Measurements from ENCODE around the gene ADCYAP1R1. TPM values are rescaled to one million over a fixed set of nuclear protein-coding genes. Genes with fewer than 3 reads are reported as not detected.

ADCYAP1R1 gene
- total RNA-seq, 5 donors from 2014 or later (not counting 1 experiment from before 2014, with no cell fraction given), result not detected

DNA sequence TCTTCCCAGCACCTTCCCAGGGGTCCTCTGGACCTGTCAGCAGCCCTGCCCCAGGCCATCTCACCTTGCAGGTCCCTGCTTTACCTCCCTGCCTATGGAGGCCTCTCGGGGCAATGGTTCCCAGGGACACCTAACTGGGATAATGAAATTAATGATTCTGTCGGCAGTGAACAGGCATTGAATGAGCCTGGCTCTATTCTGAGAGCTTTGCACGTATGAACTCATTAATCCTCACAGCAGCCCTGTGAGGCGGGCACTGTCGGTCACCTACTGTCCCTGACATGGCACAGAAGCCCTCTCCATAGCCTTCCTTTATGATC, 22.9 kb downstream of the ADCYAP1R1 start:
- peaks cover 0 to 36% of the 10 kb centered on the region in 2 experiments for H3K27me3 ChIP-seq (replicated peaks in 1 of 2; ENCODE audit: control insufficient read depth in 2 of 2, extremely low read depth in 1 of 2, insufficient read depth in 2 of 2, low read length in 1 of 2)
- H3K27ac Mint-ChIP-seq, result no peak overlapping the region
- CTCF ChIA-PET, result no interaction called here
- H3K27ac ChIP-seq (ENCODE audit: low read length), result no peak overlapping the region
- ATAC-seq (replicated peaks in 1 of 4) (no peak), DNase-seq (no peak)
- H3K4me1 ChIP-seq (ENCODE audit: control insufficient read depth in 1 of 2, extremely low read depth in 1 of 2, insufficient read depth in 2 of 2, low read length in 2 of 2), result no peaks in the 10 kb centered on the region
- no peaks in the 10 kb centered on the region for H3K9me3 ChIP-seq
- no peaks in the 10 kb centered on the region for H3K36me3 Mint-ChIP-seq
- no peaks in the 10 kb centered on the region for H3K4me1 Mint-ChIP-seq
- H3K36me3 ChIP-seq (ENCODE audit: control insufficient read depth in 2 of 2, extremely low read depth in 1 of 2, insufficient read depth in 1 of 2, low read length in 1 of 2), result no peaks in the 10 kb centered on the region
- H3K27me3 Mint-ChIP-seq, result peaks cover 0 to 5% of the 10 kb centered on the region in 2 donors
- H3K4me3 ChIP-seq (ENCODE audit: control insufficient read depth in 1 of 2, extremely low read depth in 1 of 2, low read length in 1 of 2), result no peak overlapping the region
- no peaks in the 10 kb centered on the region for H3K9me3 Mint-ChIP-seq
- 88% methylated on average over 4 of the region's 5 CpGs for WGBS (ENCODE audit: insufficient coverage)
- POLR2A ChIA-PET, result no interaction called here
- no peak overlapping the region for H3K4me3 Mint-ChIP-seq

DNA sequence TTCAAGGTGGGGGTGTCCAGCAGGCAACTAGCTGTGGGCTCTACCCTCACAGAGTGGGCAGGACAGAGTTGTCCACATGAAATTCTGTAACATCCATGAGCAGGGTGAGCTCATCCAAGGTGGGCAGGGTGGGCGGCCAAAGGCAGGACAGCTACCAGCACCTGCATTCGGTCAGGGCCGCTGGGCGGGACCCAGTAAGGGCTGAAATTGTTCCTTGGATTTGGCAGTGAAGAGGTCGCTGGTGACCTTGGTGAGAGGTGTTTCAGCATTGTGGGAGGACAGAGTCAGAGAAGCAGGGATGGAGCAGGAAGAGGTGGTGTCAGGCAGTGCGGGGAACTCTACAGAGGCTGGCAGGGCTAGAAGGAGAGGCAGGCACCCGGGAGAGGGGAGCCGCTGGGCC, 23.9 kb downstream of the ADCYAP1R1 start:
- Mint-ChIP-seq H3K4me1 (no peaks in the 10 kb centered on the region), H3K4me3 (no peak overlapping the region), H3K36me3 (no peaks in the 10 kb centered on the region), H3K27me3 (peaks cover 5 to 9% of the 10 kb centered on the region in 2 donors), H3K27ac (no peak overlapping the region), H3K9me3 (no peaks in the 10 kb centered on the region)
- ATAC-seq (replicated peaks in 1 of 4) (no peak), DNase-seq (no peak)
- H3K27ac ChIP-seq (ENCODE audit: low read length), result no peak overlapping the region
- H3K9me3 ChIP-seq, result no peaks in the 10 kb centered on the region
- H3K4me1 ChIP-seq (ENCODE audit: control insufficient read depth in 1 of 2, extremely low read depth in 1 of 2, insufficient read depth in 2 of 2, low read length in 2 of 2), result no peaks in the 10 kb centered on the region
- H3K4me3 ChIP-seq (ENCODE audit: control insufficient read depth in 1 of 2, extremely low read depth in 1 of 2, low read length in 1 of 2), result no peak overlapping the region
- POLR2A ChIA-PET, result no interaction called here
- WGBS (ENCODE audit: insufficient coverage), result 88% methylated on average over 7 of the region's 8 CpGs
- no peaks in the 10 kb centered on the region for H3K36me3 ChIP-seq (ENCODE audit: control insufficient read depth in 2 of 2, extremely low read depth in 1 of 2, insufficient read depth in 1 of 2, low read length in 1 of 2)
- peaks cover 0 to 42% of the 10 kb centered on the region in 2 experiments for H3K27me3 ChIP-seq (replicated peaks in 1 of 2; ENCODE audit: control insufficient read depth in 2 of 2, extremely low read depth in 1 of 2, insufficient read depth in 2 of 2, low read length in 1 of 2)
- CTCF ChIA-PET, result no interaction called here

DNA sequence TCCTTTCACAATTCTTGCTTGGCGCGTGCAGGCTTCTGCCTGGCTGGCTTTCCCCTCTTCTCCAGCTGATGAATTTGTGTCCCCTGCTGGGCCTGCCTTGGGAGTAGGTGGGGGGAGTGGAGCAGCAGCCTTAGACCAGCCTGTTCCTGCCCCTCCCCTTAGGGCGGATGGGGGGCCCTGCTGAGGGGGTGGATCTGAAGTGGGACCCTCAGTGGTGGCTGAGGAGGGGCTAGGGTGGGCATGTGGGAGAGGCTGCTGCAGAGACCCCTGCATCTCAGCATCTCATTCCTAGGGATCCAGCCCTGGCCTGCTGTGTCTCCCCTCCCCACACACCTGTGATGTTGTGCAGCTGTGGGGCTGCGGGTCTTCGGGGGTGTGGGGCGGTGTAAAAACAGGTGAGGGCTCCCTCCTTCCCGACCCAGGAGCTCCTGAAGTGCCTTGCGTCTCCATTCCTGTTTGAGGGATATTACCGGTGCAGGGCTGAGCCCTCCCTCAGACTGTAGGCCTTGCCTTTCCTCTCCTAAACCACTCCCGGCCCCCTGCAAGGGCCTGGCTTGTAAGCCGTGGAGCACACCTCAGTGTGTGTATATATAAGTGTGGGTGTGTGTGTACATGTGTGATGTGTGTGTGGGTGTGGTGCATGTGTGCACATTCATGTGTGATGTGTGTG, 24.7 kb downstream of the ADCYAP1R1 start:
- Mint-ChIP-seq H3K27ac (no peak overlapping the region), H3K36me3 (no peaks in the 10 kb centered on the region), H3K27me3 (peaks cover 11 to 15% of the 10 kb centered on the region in 2 donors), H3K4me1 (peaks cover 0 to 5% (median 0%) of the 10 kb centered on the region in 3 donors), H3K4me3 (no peak overlapping the region), H3K9me3 (no peaks in the 10 kb centered on the region)
- POLR2A ChIA-PET, result no interaction called here
- no peaks in the 10 kb centered on the region for H3K36me3 ChIP-seq (ENCODE audit: control insufficient read depth in 2 of 2, extremely low read depth in 1 of 2, insufficient read depth in 1 of 2, low read length in 1 of 2)
- CTCF ChIA-PET, result no interaction called here
- peaks cover 0 to 46% of the 10 kb centered on the region in 2 experiments for H3K27me3 ChIP-seq (replicated peaks in 1 of 2; ENCODE audit: control insufficient read depth in 2 of 2, extremely low read depth in 1 of 2, insufficient read depth in 2 of 2, low read length in 1 of 2)
- ATAC-seq (replicated peaks in 1 of 4) (no peak), DNase-seq (no peak)
- H3K27ac ChIP-seq (ENCODE audit: low read length), result no peak overlapping the region
- 71% methylated on average over 1 of the region's 11 CpGs for WGBS (ENCODE audit: insufficient coverage)
- no peak overlapping the region for H3K4me3 ChIP-seq (ENCODE audit: control insufficient read depth in 1 of 2, extremely low read depth in 1 of 2, low read length in 1 of 2)
- H3K9me3 ChIP-seq, result no peaks in the 10 kb centered on the region
- H3K4me1 ChIP-seq (ENCODE audit: control insufficient read depth in 1 of 2, extremely low read depth in 1 of 2, insufficient read depth in 2 of 2, low read length in 2 of 2), result no peaks in the 10 kb centered on the region

DNA sequence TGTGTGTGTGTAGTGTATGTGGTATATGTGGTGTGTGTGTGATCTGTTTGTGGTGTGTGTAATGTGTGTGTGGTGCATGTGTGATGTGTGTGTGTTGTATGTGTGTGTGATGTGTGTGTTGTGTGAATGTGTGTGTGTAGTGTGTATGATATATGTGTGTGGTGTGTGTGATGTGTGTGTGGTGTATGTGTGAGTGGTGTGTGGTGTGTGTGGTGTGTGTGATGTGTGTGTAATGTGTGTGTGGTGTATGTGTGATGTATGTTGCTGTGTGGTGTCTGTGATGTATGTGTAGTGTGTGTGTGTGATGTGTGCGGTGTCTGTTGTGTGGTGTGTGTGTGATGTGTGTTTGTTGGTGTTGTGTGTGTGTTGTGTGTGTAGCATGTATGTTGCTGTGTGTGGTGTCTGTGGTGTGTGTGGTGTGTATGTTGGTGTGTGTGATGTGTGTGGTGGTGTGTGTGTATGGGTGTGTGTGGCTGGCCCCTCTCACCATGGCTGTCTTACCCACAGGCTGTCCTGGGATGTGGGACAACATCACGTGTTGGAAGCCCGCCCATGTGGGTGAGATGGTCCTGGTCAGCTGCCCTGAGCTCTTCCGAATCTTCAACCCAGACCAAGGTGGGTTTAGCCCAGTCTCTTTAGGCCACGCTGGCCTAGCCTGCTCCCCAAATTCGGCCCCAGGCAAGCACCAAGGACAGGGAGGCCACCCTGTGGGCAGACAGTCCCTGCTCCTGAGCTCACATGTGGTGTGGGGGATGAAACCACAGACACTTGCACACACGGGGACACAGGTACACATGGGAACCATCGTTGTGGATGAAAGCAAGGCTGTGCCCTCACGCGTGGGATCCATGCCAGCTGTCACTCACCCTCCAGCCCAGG, 25.6 kb downstream of the ADCYAP1R1 start:
- no peaks in the 10 kb centered on the region for H3K36me3 ChIP-seq (ENCODE audit: control insufficient read depth in 2 of 2, extremely low read depth in 1 of 2, insufficient read depth in 1 of 2, low read length in 1 of 2)
- Mint-ChIP-seq H3K9me3 (no peaks in the 10 kb centered on the region), H3K27me3 (peaks cover 13 to 15% of the 10 kb centered on the region in 2 donors), H3K4me3 (no peak overlapping the region), H3K36me3 (no peaks in the 10 kb centered on the region), H3K4me1 (peaks cover 0 to 13% (median 0%) of the 10 kb centered on the region in 3 donors), H3K27ac (no peak overlapping the region)
- no peaks in the 10 kb centered on the region for H3K9me3 ChIP-seq
- no peak for ATAC-seq (replicated peaks in 1 of 4)
- WGBS (ENCODE audit: insufficient coverage), result 70% methylated on average over 6 of the region's 10 CpGs
- no peak overlapping the region for H3K4me3 ChIP-seq (ENCODE audit: control insufficient read depth in 1 of 2, extremely low read depth in 1 of 2, low read length in 1 of 2)
- no peaks in the 10 kb centered on the region for H3K4me1 ChIP-seq (ENCODE audit: control insufficient read depth in 1 of 2, extremely low read depth in 1 of 2, insufficient read depth in 2 of 2, low read length in 2 of 2)
- H3K27ac ChIP-seq (ENCODE audit: low read length), result no peak overlapping the region
- ChIA-PET POLR2A (no interaction called here), CTCF (no interaction called here)
- no peak for DNase-seq
- H3K27me3 ChIP-seq (replicated peaks in 1 of 2; ENCODE audit: control insufficient read depth in 2 of 2, extremely low read depth in 1 of 2, insufficient read depth in 2 of 2, low read length in 1 of 2), result peaks cover 0 to 46% of the 10 kb centered on the region in 2 experiments

DNA sequence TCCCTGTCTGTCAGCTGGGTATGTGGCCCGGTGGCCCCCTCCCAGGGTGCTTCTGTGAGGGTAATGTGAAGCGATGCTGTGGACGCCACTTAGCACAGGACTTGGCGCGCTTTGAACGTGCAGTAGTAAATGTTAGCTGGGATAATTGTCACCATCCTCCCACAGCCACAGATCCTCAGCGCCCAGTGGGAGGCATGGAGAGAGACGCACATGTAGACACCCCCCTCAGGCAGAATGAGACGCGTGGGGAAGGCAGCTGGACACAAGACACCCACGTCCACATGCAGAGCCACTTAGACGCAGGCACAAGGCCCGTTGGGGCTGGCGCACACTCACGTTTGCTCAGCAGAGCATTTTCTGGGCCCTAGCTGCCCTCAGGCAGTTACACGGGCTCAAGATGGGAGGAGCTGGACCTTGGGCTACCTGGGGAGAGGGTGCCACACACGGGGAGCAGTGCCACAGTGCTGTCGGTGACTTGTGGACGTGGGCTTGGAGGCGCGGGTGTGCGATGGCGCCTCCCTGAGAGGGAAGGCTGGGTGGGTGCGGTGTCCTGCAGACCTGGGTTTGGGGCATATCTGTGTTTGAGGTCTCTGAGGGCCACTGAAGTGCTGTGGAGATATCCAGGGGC, 26.4 kb downstream of the ADCYAP1R1 start:
- Histone ChIP-seq H3K27me3 (replicated peaks in 1 of 2; ENCODE audit: control insufficient read depth in 2 of 2, extremely low read depth in 1 of 2, insufficient read depth in 2 of 2, low read length in 1 of 2) (peaks cover 0 to 48% of the 10 kb centered on the region in 2 experiments), H3K4me1 (ENCODE audit: control insufficient read depth in 1 of 2, extremely low read depth in 1 of 2, insufficient read depth in 2 of 2, low read length in 2 of 2) (no peaks in the 10 kb centered on the region), H3K27ac (ENCODE audit: low read length) (no peak overlapping the region), H3K36me3 (ENCODE audit: control insufficient read depth in 2 of 2, extremely low read depth in 1 of 2, insufficient read depth in 1 of 2, low read length in 1 of 2) (no peaks in the 10 kb centered on the region), H3K9me3 (no peaks in the 10 kb centered on the region), H3K4me3 (ENCODE audit: control insufficient read depth in 1 of 2, extremely low read depth in 1 of 2, low read length in 1 of 2) (no peak overlapping the region)
- ChIA-PET POLR2A (no interaction called here), CTCF (no interaction called here)
- Mint-ChIP-seq H3K27ac (no peak overlapping the region), H3K4me3 (no peak overlapping the region), H3K36me3 (no peaks in the 10 kb centered on the region), H3K9me3 (no peaks in the 10 kb centered on the region), H3K4me1 (peaks cover 0 to 13% (median 0%) of the 10 kb centered on the region in 3 donors), H3K27me3 (peaks cover 16 to 18% of the 10 kb centered on the region in 2 donors)
- ATAC-seq (replicated peaks in 1 of 4) (no peak), DNase-seq (no peak)
- WGBS (ENCODE audit: insufficient coverage), result 85% methylated on average over 18 of the region's 24 CpGs

DNA sequence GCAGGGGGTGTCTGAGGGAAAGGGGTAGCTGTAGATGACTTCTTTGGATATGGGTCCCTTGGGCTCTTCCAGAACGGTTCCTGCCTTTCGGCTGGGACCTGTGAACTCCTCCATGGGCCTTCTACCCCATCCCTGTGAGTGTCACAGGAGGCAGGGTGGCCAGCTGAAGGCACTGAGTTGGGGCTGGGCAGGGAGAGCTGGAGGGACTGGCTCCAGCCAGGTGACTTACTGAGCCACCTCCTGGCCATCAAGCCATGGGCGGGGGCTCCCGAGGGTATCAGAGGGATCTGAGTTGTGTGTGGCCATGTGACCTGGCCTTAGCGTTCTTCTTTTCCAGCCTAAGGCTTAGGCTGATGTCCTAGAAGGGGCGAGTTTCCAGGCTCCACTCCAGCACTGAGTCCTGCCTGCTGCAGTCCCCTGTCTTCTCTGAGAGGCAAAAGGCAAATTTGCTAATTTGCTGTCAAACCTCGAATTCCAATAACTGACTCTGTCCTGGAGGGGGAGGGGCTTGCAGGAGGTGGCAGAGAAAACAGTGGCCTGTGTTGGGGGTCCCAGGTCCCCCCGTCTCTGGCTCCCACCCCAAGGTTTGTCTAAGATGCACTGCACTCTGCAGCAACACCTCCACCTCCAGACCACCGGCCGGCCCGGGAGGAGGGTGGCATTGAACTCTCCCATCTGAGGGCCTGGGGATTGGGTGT, 27.2 kb downstream of the ADCYAP1R1 start:
- Mint-ChIP-seq H3K27ac (no peak overlapping the region), H3K27me3 (peaks cover 16 to 20% of the 10 kb centered on the region in 2 donors), H3K9me3 (no peaks in the 10 kb centered on the region), H3K36me3 (no peaks in the 10 kb centered on the region), H3K4me1 (peaks cover 0 to 13% (median 0%) of the 10 kb centered on the region in 3 donors), H3K4me3 (no peak overlapping the region)
- ATAC-seq (replicated peaks in 1 of 4), result no peak
- no peak for DNase-seq
- 83% methylated on average over 2 of the region's 11 CpGs for WGBS (ENCODE audit: insufficient coverage)
- CTCF ChIA-PET, result no interaction called here
- Histone ChIP-seq H3K27ac (ENCODE audit: low read length) (no peak overlapping the region), H3K27me3 (replicated peaks in 1 of 2; ENCODE audit: control insufficient read depth in 2 of 2, extremely low read depth in 1 of 2, insufficient read depth in 2 of 2, low read length in 1 of 2) (peaks cover 0 to 44% of the 10 kb centered on the region in 2 experiments), H3K4me3 (ENCODE audit: control insufficient read depth in 1 of 2, extremely low read depth in 1 of 2, low read length in 1 of 2) (no peak overlapping the region), H3K36me3 (ENCODE audit: control insufficient read depth in 2 of 2, extremely low read depth in 1 of 2, insufficient read depth in 1 of 2, low read length in 1 of 2) (no peaks in the 10 kb centered on the region), H3K9me3 (no peaks in the 10 kb centered on the region), H3K4me1 (ENCODE audit: control insufficient read depth in 1 of 2, extremely low read depth in 1 of 2, insufficient read depth in 2 of 2, low read length in 2 of 2) (no peaks in the 10 kb centered on the region)
- POLR2A ChIA-PET, result no interaction called here
